Measurements from ENCODE around the gene RABL6. TPM values are rescaled to one million over a fixed set of nuclear protein-coding genes. Genes with fewer than 3 reads are reported as not detected.

The RABL6 gene
- total RNA-seq, 1 donor from 2014 or later = 62.2 TPM

- no peak overlapping the region for H3K4me3 ChIP-seq
- TF ChIP-seq CTCF (IDR thresholded peaks at IDR 0.05) = no peak
- peaks cover 18% of the 10 kb centered on the region for H3K36me3 ChIP-seq
- ATAC-seq (no peak), DNase-seq (no peak)
- H3K27ac ChIP-seq = no peak overlapping the region
- no peaks in the 10 kb centered on the region for H3K27me3 ChIP-seq (ENCODE audit: low read depth)
- peaks cover 11% of the 10 kb centered on the region for H3K4me1 ChIP-seq
- intact Hi-C loops (cut with DNase I) = no loop called here
- H3K9me3 ChIP-seq = no peaks in the 10 kb centered on the region
These were observed 48.9 kb downstream of the RABL6 start for GRCh38 chr9:136856541-136857141.

GRCh38 chr9:136857166-136857565 lies 49.4 kb downstream of the RABL6 start:
- Histone ChIP-seq H3K4me1 (peaks cover 11% of the 10 kb centered on the region), H3K36me3 (peaks cover 19% of the 10 kb centered on the region), H3K9me3 (no peaks in the 10 kb centered on the region), H3K4me3 (no peak overlapping the region), H3K27me3 (ENCODE audit: low read depth) (no peaks in the 10 kb centered on the region), H3K27ac (no peak overlapping the region)
- DNase-seq (no peak), ATAC-seq (no peak)
- intact Hi-C loops (cut with DNase I) = no loop called here
- no peak for TF ChIP-seq CTCF (IDR thresholded peaks at IDR 0.05)

- DNase-seq = no peak
- Histone ChIP-seq H3K27me3 (ENCODE audit: low read depth) (no peaks in the 10 kb centered on the region), H3K4me1 (peaks cover 11% of the 10 kb centered on the region), H3K4me3 (no peak overlapping the region), H3K36me3 (peaks cover 25% of the 10 kb centered on the region), H3K9me3 (no peaks in the 10 kb centered on the region), H3K27ac (no peak overlapping the region)
- intact Hi-C loops (cut with DNase I) = no loop called here
- ATAC-seq = peak in 1 of 2 donors; percentile 2
- no peak for TF ChIP-seq CTCF (IDR thresholded peaks at IDR 0.05)
These were observed 50.0 kb downstream of the RABL6 start for GRCh38 chr9:136857581-136858412.

- Histone ChIP-seq H3K4me3 (no peak overlapping the region), H3K36me3 (peaks cover 32% of the 10 kb centered on the region), H3K9me3 (no peaks in the 10 kb centered on the region), H3K27ac (no peak overlapping the region), H3K4me1 (peaks cover 11% of the 10 kb centered on the region), H3K27me3 (ENCODE audit: low read depth) (no peaks in the 10 kb centered on the region)
- intact Hi-C loops (cut with DNase I) = no loop called here
- no peak for ATAC-seq
- DNase-seq = no peak
- TF ChIP-seq CTCF (IDR thresholded peaks at IDR 0.05) = no peak
These were observed 50.7 kb downstream of the RABL6 start for GRCh38 chr9:136858452-136858843.

GRCh38 chr9:136858844-136859757 lies 51.4 kb downstream of the RABL6 start:
- Histone ChIP-seq H3K27me3 (ENCODE audit: low read depth) (no peaks in the 10 kb centered on the region), H3K4me3 (no peak overlapping the region), H3K36me3 (peaks cover 38% of the 10 kb centered on the region), H3K9me3 (no peaks in the 10 kb centered on the region), H3K27ac (no peak overlapping the region), H3K4me1 (peaks cover 15% of the 10 kb centered on the region)
- ATAC-seq (peak; percentile 19 to 49), DNase-seq (peak; percentile 70)
- TF ChIP-seq CTCF (IDR thresholded peaks at IDR 0.05) = no peak
- intact Hi-C loops (cut with DNase I) = no loop called here
